KMS-11 (cell line): ENCODE results near the gene EIPR1.

Experiments
- H2AFZ ChIP-seq: fragments of 200-600 bp; sonication (generic); 2 replicates; pipeline ENCODE4 v1.6.1; 2016; ENCODE audit warnings: antibody characterized with exemption, mixed run types, low read depth
- H3K27ac ChIP-seq: fragments of 200-600 bp; sonication (generic); 2 replicates; pipeline ENCODE4 v1.6.1; 2016; ENCODE audit warnings: mild to moderate bottlenecking, mixed run types
- H3K27me3 ChIP-seq: fragments of 200-600 bp; sonication (generic); 2 replicates; pipeline ENCODE4 v1.6.1; 2017; ENCODE audit warnings: mild to moderate bottlenecking, low read depth, mixed run types, moderate library complexity; ENCODE audit not compliant: insufficient read depth
- H3K36me3 ChIP-seq: fragments of 200-600 bp; sonication (generic); 2 replicates; pipeline ENCODE4 v1.6.1; 2017; ENCODE audit warnings: mild to moderate bottlenecking, mixed run types; ENCODE audit not compliant: insufficient read depth
- H3K4me1 ChIP-seq: fragments of 200-600 bp; sonication (generic); 2 replicates; pipeline ENCODE4 v1.6.1; 2016; ENCODE audit warnings: mild to moderate bottlenecking, low read depth, mixed run types; ENCODE audit not compliant: poor library complexity, severe bottlenecking
- H3K4me2 ChIP-seq: fragments of 200-600 bp; sonication (generic); 2 replicates; pipeline ENCODE4 v1.7.0; 2016; ENCODE audit warnings: mild to moderate bottlenecking, mixed run types
- H3K4me3 ChIP-seq: fragments of 200-600 bp; sonication (generic); IDR thresholded peaks from 2 replicates; pipeline ENCODE4 v1.6.1; 2017; ENCODE audit warnings: low read depth, low read length, mixed read lengths; ENCODE audit not compliant: insufficient read depth
- H3K79me2 ChIP-seq: fragments of 200-600 bp; sonication (generic); 2 replicates; pipeline ENCODE4 v1.6.1; 2016; ENCODE audit warnings: low read depth, mixed run types; ENCODE audit not compliant: insufficient read depth
- H3K9ac ChIP-seq: fragments of 200-600 bp; sonication (generic); 2 replicates; pipeline ENCODE4 v1.6.1; 2016; ENCODE audit warnings: mild to moderate bottlenecking, mixed run types
- H4K20me1 ChIP-seq: fragments of 200-600 bp; sonication (generic); 2 replicates; pipeline ENCODE4 v1.6.1; 2016; ENCODE audit warnings: mild to moderate bottlenecking, mixed run types; ENCODE audit not compliant: insufficient read depth
- CTCF ChIP-seq: fragments of 200-600 bp; sonication (generic); conservative IDR thresholded peaks from 2 replicates; pipeline ENCODE4 v1.6.1; 2017; ENCODE audit warnings: low read depth, mild to moderate bottlenecking, antibody characterized with exemption, low read length, moderate library complexity, mixed read lengths

Gene EIPR1

GRCh38 chr2:3302421-3302750 is 75.2 kb downstream of the EIPR1 start:
- no peaks in the 10 kb centered on the region for H3K27me3 ChIP-seq
- H3K4me2 ChIP-seq, result no peak overlapping the region
- no peak overlapping the region for H2AFZ ChIP-seq
- no peaks in the 10 kb centered on the region for H4K20me1 ChIP-seq
- H3K4me1 ChIP-seq, result no peaks in the 10 kb centered on the region
- TF ChIP-seq CTCF, result no peak
- H3K27ac ChIP-seq, result no peak overlapping the region
- H3K36me3 ChIP-seq, result no peaks in the 10 kb centered on the region
- no peak overlapping the region for H3K4me3 ChIP-seq
- no peak overlapping the region for H3K9ac ChIP-seq
- no peaks in the 10 kb centered on the region for H3K79me2 ChIP-seq

GRCh38 chr2:3301001-3301400 is 76.6 kb downstream of the EIPR1 start:
- no peak overlapping the region for H3K4me3 ChIP-seq
- H3K27me3 ChIP-seq, result no peaks in the 10 kb centered on the region
- H4K20me1 ChIP-seq, result no peaks in the 10 kb centered on the region
- TF ChIP-seq CTCF, result no peak
- H3K36me3 ChIP-seq, result no peaks in the 10 kb centered on the region
- H3K79me2 ChIP-seq, result no peaks in the 10 kb centered on the region
- no peak overlapping the region for H3K4me2 ChIP-seq
- no peak overlapping the region for H3K9ac ChIP-seq
- no peak overlapping the region for H2AFZ ChIP-seq
- H3K4me1 ChIP-seq, result no peaks in the 10 kb centered on the region
- no peak overlapping the region for H3K27ac ChIP-seq

GRCh38 chr2:3300224-3300995 is 77.2 kb downstream of the EIPR1 start:
- Histone ChIP-seq H3K36me3 (no peaks in the 10 kb centered on the region), H3K79me2 (no peaks in the 10 kb centered on the region), H3K4me2 (no peak overlapping the region), H3K27ac (no peak overlapping the region), H3K9ac (no peak overlapping the region), H3K4me1 (no peaks in the 10 kb centered on the region), H3K27me3 (no peaks in the 10 kb centered on the region), H2AFZ (no peak overlapping the region), H4K20me1 (no peaks in the 10 kb centered on the region), H3K4me3 (no peak overlapping the region)
- no peak for TF ChIP-seq CTCF

- H3K27ac ChIP-seq, result no peak overlapping the region
- no peaks in the 10 kb centered on the region for H3K27me3 ChIP-seq
- no peak overlapping the region for H3K4me3 ChIP-seq
- no peak overlapping the region for H2AFZ ChIP-seq
- H4K20me1 ChIP-seq, result no peaks in the 10 kb centered on the region
- H3K4me2 ChIP-seq, result no peak overlapping the region
- H3K36me3 ChIP-seq, result no peaks in the 10 kb centered on the region
- H3K4me1 ChIP-seq, result no peaks in the 10 kb centered on the region
- no peaks in the 10 kb centered on the region for H3K79me2 ChIP-seq
- TF ChIP-seq CTCF, result no peak
- H3K9ac ChIP-seq, result no peak overlapping the region
Observed at GRCh38 chr2:3299703-3300102, 77.9 kb downstream of the EIPR1 start.
